ENCODE results near the gene COL4A1. TPM values are rescaled to one million over a fixed set of nuclear protein-coding genes. Genes with fewer than 3 reads are reported as not detected.
A peak's percentile ranks its signal among the peaks of the same experiment; 100 is the strongest.

The COL4A1 gene
- total RNA-seq, 1 donor from 2014 or later = 2,489 TPM

- Histone ChIP-seq H3K79me2 (ENCODE audit: insufficient read depth, low read length) (peaks cover 99% of the 10 kb centered on the region), H3K27me3 (ENCODE audit: insufficient read depth, low read length) (no peaks in the 10 kb centered on the region), H3K27ac (ENCODE audit: low read depth, low read length) (no peak overlapping the region), H3K4me2 (ENCODE audit: low read length) (no peak overlapping the region), H3K9ac (ENCODE audit: low read length) (no peak overlapping the region), H3K4me3 (ENCODE audit: insufficient read depth, low read depth, low read length) (no peak overlapping the region), H2AFZ (ENCODE audit: low read depth, low read length) (no peak overlapping the region), H4K20me1 (ENCODE audit: insufficient read depth, low read length) (peaks cover 99% of the 10 kb centered on the region), H3K9me3 (ENCODE audit: insufficient read depth, low read depth, low read length) (no peaks in the 10 kb centered on the region), H3K4me1 (ENCODE audit: insufficient read depth, low read length) (no peaks in the 10 kb centered on the region), H3K36me3 (ENCODE audit: insufficient read depth, low read length) (peaks cover 36% of the 10 kb centered on the region)
- H3K27me3 Mint-ChIP-seq (ENCODE audit: low read depth, unreplicated experiment) = no peaks in the 10 kb centered on the region
- H3K27ac Mint-ChIP-seq (ENCODE audit: unreplicated experiment) = peak overlapping the region; percentile 4
- no peak overlapping the region for H3K4me3 Mint-ChIP-seq (ENCODE audit: unreplicated experiment)
- peaks cover 30% of the 10 kb centered on the region for H3K36me3 Mint-ChIP-seq (ENCODE audit: low read depth, unreplicated experiment)
- H3K9me3 Mint-ChIP-seq (ENCODE audit: unreplicated experiment) = no peaks in the 10 kb centered on the region
- FAIRE-seq (no peak), DNase-seq (ENCODE audit: low read depth) (no peak)
- TF ChIP-seq EZH2 (IDR thresholded peaks at IDR 0.05; ENCODE audit: insufficient read depth, low read length) = no peak
- TF ChIP-seq, protein P1, sequence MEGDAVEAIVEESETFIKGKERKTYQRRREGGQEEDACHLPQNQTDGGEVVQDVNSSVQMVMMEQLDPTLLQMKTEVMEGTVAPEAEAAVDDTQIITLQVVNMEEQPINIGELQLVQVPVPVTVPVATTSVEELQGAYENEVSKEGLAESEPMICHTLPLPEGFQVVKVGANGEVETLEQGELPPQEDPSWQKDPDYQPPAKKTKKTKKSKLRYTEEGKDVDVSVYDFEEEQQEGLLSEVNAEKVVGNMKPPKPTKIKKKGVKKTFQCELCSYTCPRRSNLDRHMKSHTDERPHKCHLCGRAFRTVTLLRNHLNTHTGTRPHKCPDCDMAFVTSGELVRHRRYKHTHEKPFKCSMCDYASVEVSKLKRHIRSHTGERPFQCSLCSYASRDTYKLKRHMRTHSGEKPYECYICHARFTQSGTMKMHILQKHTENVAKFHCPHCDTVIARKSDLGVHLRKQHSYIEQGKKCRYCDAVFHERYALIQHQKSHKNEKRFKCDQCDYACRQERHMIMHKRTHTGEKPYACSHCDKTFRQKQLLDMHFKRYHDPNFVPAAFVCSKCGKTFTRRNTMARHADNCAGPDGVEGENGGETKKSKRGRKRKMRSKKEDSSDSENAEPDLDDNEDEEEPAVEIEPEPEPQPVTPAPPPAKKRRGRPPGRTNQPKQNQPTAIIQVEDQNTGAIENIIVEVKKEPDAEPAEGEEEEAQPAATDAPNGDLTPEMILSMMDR (IDR thresholded peaks at IDR 0.05; ENCODE audit: insufficient read depth, low read depth, low read length) = no peak
- H3K4me1 Mint-ChIP-seq (ENCODE audit: low read depth, unreplicated experiment) = peaks cover 25% of the 10 kb centered on the region
Observed at GRCh38 chr13:110272227-110272626, 34.7 kb downstream of the COL4A1 start.

GRCh38 chr13:110271313-110271712, 35.6 kb downstream of the COL4A1 start:
- peaks cover 40% of the 10 kb centered on the region for H3K36me3 ChIP-seq (ENCODE audit: insufficient read depth, low read length)
- H3K36me3 Mint-ChIP-seq (ENCODE audit: low read depth, unreplicated experiment) = peaks cover 30% of the 10 kb centered on the region
- H3K9me3 Mint-ChIP-seq (ENCODE audit: unreplicated experiment) = no peaks in the 10 kb centered on the region
- no peak for TF ChIP-seq EZH2 (IDR thresholded peaks at IDR 0.05; ENCODE audit: insufficient read depth, low read length)
- TF ChIP-seq, protein P1 (IDR thresholded peaks at IDR 0.05; ENCODE audit: insufficient read depth, low read depth, low read length) = no peak
- H3K4me1 Mint-ChIP-seq (ENCODE audit: low read depth, unreplicated experiment) = peaks cover 21% of the 10 kb centered on the region
- peaks cover 99% of the 10 kb centered on the region for H3K79me2 ChIP-seq (ENCODE audit: insufficient read depth, low read length)
- no peak overlapping the region for H2AFZ ChIP-seq (ENCODE audit: low read depth, low read length)
- no peak overlapping the region for H3K4me3 Mint-ChIP-seq (ENCODE audit: unreplicated experiment)
- H3K4me3 ChIP-seq (ENCODE audit: insufficient read depth, low read depth, low read length) = no peak overlapping the region
- no peaks in the 10 kb centered on the region for H3K9me3 ChIP-seq (ENCODE audit: insufficient read depth, low read depth, low read length)
- H3K27me3 ChIP-seq (ENCODE audit: insufficient read depth, low read length) = no peaks in the 10 kb centered on the region
- DNase-seq (ENCODE audit: low read depth) (no peak), FAIRE-seq (no peak)
- no peak overlapping the region for H3K27ac Mint-ChIP-seq (ENCODE audit: unreplicated experiment)
- no peak overlapping the region for H3K9ac ChIP-seq (ENCODE audit: low read length)
- H3K27me3 Mint-ChIP-seq (ENCODE audit: low read depth, unreplicated experiment) = no peaks in the 10 kb centered on the region
- H3K27ac ChIP-seq (ENCODE audit: low read depth, low read length) = no peak overlapping the region
- peaks cover 99% of the 10 kb centered on the region for H4K20me1 ChIP-seq (ENCODE audit: insufficient read depth, low read length)
- no peak overlapping the region for H3K4me2 ChIP-seq (ENCODE audit: low read length)
- H3K4me1 ChIP-seq (ENCODE audit: insufficient read depth, low read length) = peaks cover 3% of the 10 kb centered on the region

DNA sequence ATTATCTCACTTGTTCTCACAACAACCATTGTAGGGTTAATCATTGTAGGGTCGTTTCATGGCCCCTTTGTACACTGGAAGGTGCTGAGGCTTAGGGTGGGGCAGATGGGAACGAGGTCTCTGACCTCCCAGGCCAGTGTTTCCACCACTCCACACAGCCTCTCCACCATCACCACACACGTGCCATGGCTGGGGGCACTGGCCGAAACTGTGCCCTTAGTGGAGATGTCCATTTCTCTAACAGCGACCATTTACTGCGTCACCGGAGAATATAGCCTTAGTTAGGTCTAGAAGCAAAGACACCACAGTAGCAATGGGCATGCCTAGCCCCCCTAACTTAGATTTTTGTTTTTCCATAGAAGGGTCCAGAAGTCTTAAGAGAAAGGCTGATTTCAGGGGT, 36.5 kb downstream of the COL4A1 start:
- DNase-seq (ENCODE audit: low read depth) (no peak), FAIRE-seq (no peak)
- Mint-ChIP-seq H3K4me3 (ENCODE audit: unreplicated experiment) (no peak overlapping the region), H3K36me3 (ENCODE audit: low read depth, unreplicated experiment) (peaks cover 26% of the 10 kb centered on the region), H3K4me1 (ENCODE audit: low read depth, unreplicated experiment) (peaks cover 18% of the 10 kb centered on the region), H3K9me3 (ENCODE audit: unreplicated experiment) (no peaks in the 10 kb centered on the region), H3K27me3 (ENCODE audit: low read depth, unreplicated experiment) (no peaks in the 10 kb centered on the region), H3K27ac (ENCODE audit: unreplicated experiment) (no peak overlapping the region)
- H2AFZ ChIP-seq (ENCODE audit: low read depth, low read length) = no peak overlapping the region
- H3K79me2 ChIP-seq (ENCODE audit: insufficient read depth, low read length) = peaks cover 99% of the 10 kb centered on the region
- no peak overlapping the region for H3K27ac ChIP-seq (ENCODE audit: low read depth, low read length)
- H3K27me3 ChIP-seq (ENCODE audit: insufficient read depth, low read length) = no peaks in the 10 kb centered on the region
- no peaks in the 10 kb centered on the region for H3K9me3 ChIP-seq (ENCODE audit: insufficient read depth, low read depth, low read length)
- no peak overlapping the region for H3K9ac ChIP-seq (ENCODE audit: low read length)
- no peak overlapping the region for H3K4me2 ChIP-seq (ENCODE audit: low read length)
- H3K4me3 ChIP-seq (ENCODE audit: insufficient read depth, low read depth, low read length) = no peak overlapping the region
- peaks cover 10% of the 10 kb centered on the region for H3K4me1 ChIP-seq (ENCODE audit: insufficient read depth, low read length)
- peaks cover 99% of the 10 kb centered on the region for H4K20me1 ChIP-seq (ENCODE audit: insufficient read depth, low read length)
- H3K36me3 ChIP-seq (ENCODE audit: insufficient read depth, low read length) = peaks cover 34% of the 10 kb centered on the region
- TF ChIP-seq EZH2 (IDR thresholded peaks at IDR 0.05; ENCODE audit: insufficient read depth, low read length) = no peak
- TF ChIP-seq, protein P1 (IDR thresholded peaks at IDR 0.05; ENCODE audit: insufficient read depth, low read depth, low read length) = no peak
